ENCODE data around the gene PLSCR3. TPM values are rescaled to one million over a fixed set of nuclear protein-coding genes. Genes with fewer than 3 reads are reported as not detected.

PLSCR3 gene
- total and polyA plus RNA-seq, 2 donors (not counting 3 experiments of a cell fraction or from before 2014, with no cell fraction given): 59.9 to 94.8 TPM

- no peak for DNase-seq (ENCODE audit: low read depth, low spot score)
- Histone ChIP-seq H3K79me2 (ENCODE audit: control insufficient read depth, insufficient read depth, low read length) (no peaks in the 10 kb centered on the region), H3K4me1 (ENCODE audit: control insufficient read depth, extremely low read depth, insufficient read depth, low read length) (peaks cover 5% of the 10 kb centered on the region), H3K9ac (replicated peaks; ENCODE audit: extremely low read depth, insufficient read depth, low read length) (no peak overlapping the region), H3K4me3 (replicated peaks in 1 of 3; ENCODE audit: insufficient read depth in 1 of 3, low read depth in 1 of 3, low read length in 3 of 3) (no peak overlapping the region), H3K9me1 (replicated peaks; ENCODE audit: control insufficient read depth, extremely low read depth, insufficient read depth, low read length) (no peaks in the 10 kb centered on the region), H3K27me3 (ENCODE audit: control insufficient read depth in 2 of 2, insufficient read depth in 2 of 2, low read length in 2 of 2) (peaks cover 25 to 33% of the 10 kb centered on the region in 2 experiments), H3K36me3 (ENCODE audit: control insufficient read depth in 2 of 2, extremely low read depth in 1 of 2, insufficient read depth in 2 of 2, low read length in 2 of 2) (no peaks in the 10 kb centered on the region), H3K4me2 (ENCODE audit: insufficient read depth, low read length) (no peak overlapping the region), H2AFZ (ENCODE audit: low read depth, low read length) (no peak overlapping the region), H3K9me3 (replicated peaks; ENCODE audit: control insufficient read depth, insufficient read depth, low read length) (no peaks in the 10 kb centered on the region), H4K20me1 (replicated peaks; ENCODE audit: control insufficient read depth, extremely low read depth, insufficient read depth, low read length) (no peaks in the 10 kb centered on the region), H3K27ac (ENCODE audit: insufficient read depth, low read depth, low read length) (no peak overlapping the region)
- FAIRE-seq: no peak
- TF ChIP-seq CTCF (IDR thresholded peaks at IDR 0.05; ENCODE audit: extremely low read depth in 1 of 2, insufficient read depth in 1 of 2, low read depth in 1 of 2, low read length in 2 of 2) (no peak), POLR2A (IDR thresholded peaks at IDR 0.05; ENCODE audit: low read depth, low read length) (no peak), GATA2 (IDR thresholded peaks at IDR 0.05; ENCODE audit: insufficient read depth, insufficient read length, low read depth, low read length) (no peak), EZH2 (IDR thresholded peaks at IDR 0.05; ENCODE audit: borderline replicate concordance, low read depth, low read length, severe bottlenecking) (no peak), JUN (IDR thresholded peaks at IDR 0.05; ENCODE audit: borderline replicate concordance, insufficient read depth, insufficient read length, low read depth) (no peak), FOS (IDR thresholded peaks at IDR 0.05; ENCODE audit: borderline replicate concordance, insufficient read depth, low read length) (no peak), POLR2AphosphoS5 (IDR thresholded peaks at IDR 0.05; ENCODE audit: insufficient read depth, low read depth, low read length) (no peak), MYC (IDR thresholded peaks at IDR 0.05; ENCODE audit: low read depth, low read length) (no peak)
- intact Hi-C loops (cut with micrococcal nuclease): no loop called here
- dilution Hi-C loops (cut with MboI; ENCODE audit: extremely low pct_ligation_motif_present, low sequenced_read_pairs): no loop called here
- no TSS peak for BruUV-seq (replicated peaks)
- POLR2A ChIA-PET: no interaction called here
- CTCF ChIA-PET: no interaction called here
Observed at GRCh38 chr17:7382901-7383300, 11.4 kb downstream of the PLSCR3 start.

Data from endothelial cell of umbilical vein (primary cell).